GM12874 (cell line): ENCODE results near the gene RMP24.

Experiments
- CTCF ChIP-seq: IDR thresholded peaks from 2 replicates; pipeline ENCODE4 v1.5.1; 2011; ENCODE audit warnings: low read depth, mild to moderate bottlenecking, control low read depth, low read length, moderate library complexity; ENCODE audit not compliant: insufficient read depth

The RMP24 gene

GRCh38 chr18:35936951-35937350 is 35.5 kb upstream of the RMP24 start:
- TF ChIP-seq CTCF, result no peak

GRCh38 chr18:35938158-35938557 is 34.3 kb upstream of the RMP24 start:
- TF ChIP-seq CTCF, result no peak

GRCh38 chr18:35938562-35938961 is 33.9 kb upstream of the RMP24 start:
- no peak for TF ChIP-seq CTCF

- TF ChIP-seq CTCF, result 0 out of 2 replicates have a peak, but pooled peaks have one; percentile 18
Measured at GRCh38 chr18:35939138-35939537, 33.3 kb upstream of the RMP24 start.

GRCh38 chr18:35941299-35941698 is 31.2 kb upstream of the RMP24 start:
- TF ChIP-seq CTCF, result no peak

GRCh38 chr18:35942133-35942532 is 30.3 kb upstream of the RMP24 start:
- TF ChIP-seq CTCF, result no peak

- TF ChIP-seq CTCF, result no peak
Measured at GRCh38 chr18:35942661-35943060, 29.8 kb upstream of the RMP24 start.

GRCh38 chr18:35948080-35948479 is 24.4 kb upstream of the RMP24 start:
- TF ChIP-seq CTCF, result no peak
